ENCODE data around the gene ZNF500.

The ZNF500 gene

DNA sequence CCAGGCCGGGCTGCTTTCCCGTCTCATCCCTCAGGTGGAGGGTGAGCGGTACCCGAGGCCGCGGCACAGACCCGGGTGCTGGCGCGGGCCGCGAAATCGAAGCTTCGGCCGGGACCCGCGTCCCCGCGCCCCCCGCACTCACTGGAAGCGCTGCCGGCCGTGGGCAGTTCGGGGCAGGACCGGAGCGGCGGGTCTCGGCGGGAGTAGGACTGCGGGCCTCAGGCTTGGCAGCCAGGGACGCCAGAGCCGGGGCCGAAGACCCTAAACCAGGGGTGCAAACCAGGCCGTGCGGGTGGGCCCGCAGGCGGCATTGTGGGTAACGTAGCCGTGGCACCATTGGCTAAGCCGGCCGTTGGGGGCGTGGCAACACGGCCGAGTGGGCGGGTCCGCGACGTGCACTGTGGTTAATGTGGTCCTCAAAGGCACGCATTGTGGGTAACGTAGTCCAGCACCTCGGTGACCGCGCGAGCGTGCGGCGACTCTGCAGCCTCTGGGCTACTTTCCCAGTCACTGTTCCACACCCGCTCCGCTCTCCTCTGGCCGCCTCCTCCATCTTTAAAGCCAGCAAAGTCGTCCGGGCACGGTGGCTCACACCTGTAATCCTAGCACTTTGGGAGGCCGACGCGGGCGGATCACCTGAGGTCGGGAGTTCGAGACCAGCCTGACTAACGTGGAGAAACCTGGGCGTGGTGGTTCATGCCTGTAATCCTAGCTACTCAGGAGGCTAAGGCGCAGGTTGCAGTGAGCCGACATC lies at the start of gene ZNF500:
Gene ZNF500, minus strand, starts transcription at position 288 of the 754 bp plus-strand sequence. CDS start 1,184 bp downstream, outside the sequence.
- DNase-seq (ENCODE audit: low read depth), result peak; percentile 98

DNA sequence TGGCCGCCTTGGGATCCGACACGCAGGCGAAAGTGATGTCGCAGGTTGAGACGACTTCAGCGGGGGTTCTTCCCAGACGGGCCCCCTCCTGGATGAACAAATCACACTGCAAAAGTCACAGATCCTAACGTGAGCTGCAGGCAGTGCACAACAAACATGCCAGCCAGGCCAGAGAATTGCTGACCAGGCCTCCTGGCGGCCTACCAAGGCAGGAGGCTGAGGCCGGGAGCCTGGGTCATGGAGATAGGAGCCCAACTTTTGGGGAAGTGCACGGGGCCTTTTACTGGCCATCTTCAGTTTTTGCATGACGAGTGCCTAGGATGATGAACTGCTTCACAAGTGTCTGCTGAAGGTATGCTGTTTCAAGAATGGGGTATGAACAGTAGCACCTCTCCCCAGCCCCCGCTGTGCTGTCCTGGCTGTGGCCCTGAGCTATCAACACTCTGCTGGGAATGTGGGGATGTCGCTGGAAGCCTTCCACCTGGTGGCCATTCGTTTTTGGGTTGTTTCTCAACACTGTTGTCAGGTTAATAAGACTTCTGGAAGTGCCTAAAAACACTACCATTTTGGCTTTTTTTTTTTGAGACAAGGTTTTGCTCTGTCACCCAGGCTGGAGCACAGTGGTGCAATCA lies 47.7 kb upstream of the ZNF500 start:
- DNase-seq (ENCODE audit: low read depth), result no peak

DNA sequence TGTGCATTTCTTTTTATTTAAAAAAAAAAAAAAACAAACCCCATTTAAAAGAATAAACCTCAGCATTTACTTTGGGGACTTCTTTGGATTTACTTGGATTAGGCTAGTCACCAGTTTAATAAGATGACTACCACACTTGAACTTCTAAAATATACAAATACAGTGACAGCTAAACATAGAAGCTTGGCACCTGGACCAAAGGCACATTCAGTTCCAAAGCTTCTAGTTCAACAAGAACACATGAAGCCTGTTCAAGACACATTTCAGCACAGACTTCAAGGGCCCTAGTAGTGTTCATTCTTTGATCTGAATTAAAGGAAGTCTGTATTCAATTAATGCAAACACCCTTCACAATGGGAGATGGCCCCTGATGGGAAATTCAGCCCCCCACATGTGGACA lies 47.1 kb upstream of the ZNF500 start:
- no peak for DNase-seq (ENCODE audit: low read depth)

DNA sequence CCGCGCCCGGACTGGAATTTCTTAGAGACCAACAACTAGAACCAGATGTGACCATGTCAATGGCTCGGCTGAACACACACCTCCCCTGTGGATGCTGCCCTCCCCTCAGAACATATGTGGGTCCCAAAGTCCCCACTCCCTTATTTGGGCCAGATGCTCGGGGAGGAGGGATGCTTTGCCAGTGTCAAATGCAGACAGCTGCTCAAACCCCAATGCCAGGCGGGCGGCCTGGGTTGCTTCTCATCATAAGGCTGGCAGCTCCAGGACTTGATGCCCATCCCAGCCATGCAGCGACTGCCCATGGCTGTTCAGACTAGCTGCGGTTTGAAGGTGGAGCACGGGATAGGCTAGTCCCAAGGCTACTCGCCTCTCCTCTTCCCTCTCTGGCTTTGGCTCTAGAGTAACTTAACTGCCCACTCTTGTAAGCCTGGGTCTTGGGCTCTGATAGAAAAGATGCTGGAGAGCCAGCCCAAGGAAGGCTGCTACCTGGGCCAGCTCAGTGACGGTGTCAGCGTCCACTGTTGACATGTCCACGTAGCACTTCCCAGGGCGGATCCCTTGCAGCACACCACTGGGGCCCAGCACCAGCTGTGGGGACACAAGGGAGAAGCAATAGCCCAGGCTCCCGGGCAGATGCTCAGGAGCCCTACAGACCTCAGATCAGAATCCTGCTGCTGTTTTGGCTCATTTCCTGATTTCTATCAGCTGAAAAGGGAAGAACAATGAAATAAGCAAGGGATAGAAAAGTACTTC lies 46.5 kb upstream of the ZNF500 start:
- DNase-seq (ENCODE audit: low read depth), result no peak

DNA sequence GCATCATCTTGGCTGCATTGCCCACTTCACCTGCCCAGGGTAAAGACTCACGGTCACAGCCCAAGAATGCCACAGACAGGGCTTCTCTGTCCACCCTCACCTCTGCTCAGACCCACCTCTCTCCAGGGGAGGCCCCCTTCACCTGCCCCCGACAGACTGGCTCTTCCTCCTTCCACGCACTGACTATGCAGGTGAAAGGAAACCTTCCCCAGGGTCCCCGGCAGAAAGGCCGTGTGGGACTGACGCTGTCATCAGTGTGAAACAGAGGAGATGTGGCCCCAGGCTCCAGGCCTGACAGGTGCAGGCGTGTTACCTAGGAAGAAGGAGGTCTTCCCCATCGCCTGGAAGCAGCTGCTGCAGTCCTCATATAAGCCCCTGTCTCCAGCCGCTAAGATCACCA lies 44.8 kb upstream of the ZNF500 start:
- DNase-seq (ENCODE audit: low read depth), result no peak

DNA sequence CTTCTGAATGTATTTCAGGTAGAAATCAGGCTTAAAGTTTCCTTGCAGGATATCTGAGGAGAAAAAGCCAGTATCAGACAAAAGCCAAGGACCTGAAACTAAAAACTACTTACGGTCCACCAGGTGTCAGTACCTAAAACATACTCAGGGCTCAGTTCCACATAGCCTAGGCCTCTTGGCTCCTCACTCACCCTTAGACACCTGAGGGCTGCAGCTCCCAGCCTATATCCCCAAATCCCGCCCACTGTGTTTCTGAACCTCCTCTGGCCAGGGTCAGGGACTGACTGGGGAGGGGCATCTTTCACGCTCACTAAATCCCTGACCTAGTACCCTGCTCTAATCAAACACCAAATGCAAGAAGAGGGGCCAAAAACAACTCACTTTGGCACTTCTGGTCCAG lies 44.3 kb upstream of the ZNF500 start:
- DNase-seq (ENCODE audit: low read depth), result no peak

DNA sequence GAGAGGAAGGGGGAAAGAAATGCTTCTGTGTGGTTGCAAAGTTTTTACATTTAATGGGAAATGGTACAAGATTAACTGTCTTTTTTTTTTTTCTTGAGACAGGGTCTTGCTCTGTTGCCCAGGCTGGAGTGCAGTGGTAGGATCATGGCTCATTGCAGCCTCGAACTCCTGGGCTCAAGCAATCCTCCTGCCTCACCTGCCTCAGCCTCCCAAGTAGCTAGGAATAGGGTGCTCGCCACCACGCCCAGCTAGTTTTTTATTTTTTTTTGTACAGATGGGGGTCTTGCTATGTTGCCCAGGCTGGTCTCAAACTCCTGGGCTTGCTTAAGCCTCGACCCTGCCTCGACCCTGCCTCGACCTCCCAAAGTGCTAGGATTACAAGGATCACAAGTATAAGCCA lies 39.3 kb upstream of the ZNF500 start:
- DNase-seq (ENCODE audit: low read depth), result no peak

DNA sequence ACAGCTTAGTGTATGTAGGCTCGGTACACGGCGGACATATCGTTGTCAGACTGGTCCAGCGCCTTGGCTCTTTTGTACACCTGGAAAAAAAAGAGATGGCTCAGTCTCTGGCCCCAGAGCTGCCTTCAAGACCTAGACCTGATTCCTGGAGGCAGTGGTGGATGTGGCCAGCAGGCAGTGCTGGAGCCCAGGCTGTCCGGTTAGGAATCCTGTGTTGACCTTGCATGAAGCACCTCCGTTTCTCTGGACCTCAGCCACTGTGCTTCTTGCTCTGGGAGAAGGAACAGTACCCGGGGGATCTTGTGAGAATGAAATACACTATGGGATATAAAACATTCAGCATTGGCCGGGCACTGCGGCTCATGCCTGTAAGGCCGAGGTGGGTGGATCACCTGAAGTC lies 38.3 kb upstream of the ZNF500 start:
- DNase-seq (ENCODE audit: low read depth), result no peak

DNA sequence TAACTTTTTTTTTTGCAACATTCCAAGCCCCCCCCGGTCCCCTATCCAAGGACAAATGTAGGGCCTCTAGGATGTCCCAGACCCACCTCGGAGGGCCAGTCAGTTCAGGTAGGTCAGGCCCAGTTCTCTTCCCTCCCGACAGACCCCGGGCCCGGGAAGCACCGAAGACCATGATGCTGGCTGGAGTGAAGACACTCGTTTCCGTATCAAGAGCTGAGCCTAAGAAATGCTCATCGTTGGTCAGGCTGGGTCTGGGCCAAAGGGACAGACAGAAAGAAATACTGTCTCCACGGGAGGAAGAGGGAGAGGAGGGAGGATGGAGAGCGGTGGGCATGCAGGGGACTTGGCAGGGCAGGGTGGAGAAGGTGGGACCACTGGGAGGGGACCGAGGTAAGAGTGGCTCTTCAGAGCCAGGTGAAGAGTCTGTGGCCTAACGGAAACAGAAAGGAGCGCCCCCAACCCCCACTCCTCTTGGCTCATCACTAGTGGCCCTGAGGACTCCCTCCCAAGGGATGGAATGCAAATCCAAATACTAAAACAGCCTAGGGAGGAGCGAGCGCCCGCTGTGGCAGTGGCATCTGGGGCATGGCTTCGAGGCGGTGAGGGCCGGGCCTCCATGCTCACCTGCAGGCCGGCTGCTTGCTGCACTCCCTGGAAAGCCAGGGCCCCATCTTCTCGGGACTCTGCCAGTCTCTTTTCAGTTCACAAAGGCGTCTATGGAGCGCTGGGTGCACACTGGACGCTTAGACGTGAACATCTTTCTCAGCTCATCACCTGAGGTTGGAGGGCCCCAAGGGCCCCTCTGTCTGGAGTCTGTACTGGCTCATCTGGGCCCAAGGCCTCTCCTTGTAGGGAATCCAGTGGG lies 37.2 kb upstream of the ZNF500 start:
- no peak for DNase-seq (ENCODE audit: low read depth)

DNA sequence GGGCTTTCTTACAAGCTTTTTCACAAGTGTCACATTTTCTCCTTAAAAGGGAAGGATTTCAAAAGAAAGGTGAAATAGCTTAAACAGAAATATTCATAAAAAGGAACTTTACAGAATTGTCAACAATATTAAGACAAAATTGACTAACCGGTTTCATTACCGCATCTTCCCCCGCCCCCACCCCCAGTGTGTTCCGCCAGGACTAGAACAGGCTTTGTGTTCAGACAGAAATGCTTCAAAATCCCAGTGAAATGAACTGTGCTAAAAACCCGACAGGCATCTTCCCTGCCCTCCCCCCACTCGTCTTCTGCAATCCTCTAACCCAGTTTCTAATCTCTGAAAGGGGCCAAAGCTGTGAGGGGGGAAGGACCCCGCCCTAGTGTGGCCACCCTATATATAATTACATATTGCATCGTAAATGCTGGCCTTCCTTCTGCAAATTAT lies 36.5 kb upstream of the ZNF500 start:
- no peak for DNase-seq (ENCODE audit: low read depth)

DNA sequence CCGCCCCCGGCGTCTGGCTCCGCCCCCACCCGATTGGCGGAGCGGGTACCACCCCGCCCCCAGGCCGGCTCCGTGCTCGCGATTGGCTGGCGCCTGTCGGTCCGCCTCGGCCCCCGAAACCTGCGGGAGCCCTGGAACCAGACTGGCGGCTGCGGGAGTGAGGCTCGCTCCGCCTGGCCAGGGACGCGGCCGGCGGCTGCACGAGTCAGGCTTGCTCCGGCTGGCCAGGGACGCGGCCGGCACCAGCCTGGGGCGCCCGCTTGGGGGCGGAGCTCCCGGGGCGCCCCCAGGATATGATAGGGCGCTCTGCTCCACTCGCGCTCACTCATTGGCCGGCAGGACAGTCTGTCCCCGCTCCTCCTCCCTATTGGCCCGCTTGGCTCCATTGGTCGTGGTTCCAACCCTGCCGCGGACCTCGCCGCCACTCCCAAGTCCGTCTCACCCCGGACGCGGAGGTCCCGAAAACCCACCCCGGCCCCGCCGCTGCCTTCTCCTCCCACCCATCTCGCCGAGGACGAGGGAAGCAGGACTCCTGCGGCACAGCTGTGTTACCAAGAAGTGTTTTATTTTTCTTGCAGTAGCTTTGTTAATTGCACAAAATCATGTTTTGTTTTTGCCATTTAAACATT lies 35.8 kb upstream of the ZNF500 start:
- DNase-seq (ENCODE audit: low read depth), result peak; percentile 84

DNA sequence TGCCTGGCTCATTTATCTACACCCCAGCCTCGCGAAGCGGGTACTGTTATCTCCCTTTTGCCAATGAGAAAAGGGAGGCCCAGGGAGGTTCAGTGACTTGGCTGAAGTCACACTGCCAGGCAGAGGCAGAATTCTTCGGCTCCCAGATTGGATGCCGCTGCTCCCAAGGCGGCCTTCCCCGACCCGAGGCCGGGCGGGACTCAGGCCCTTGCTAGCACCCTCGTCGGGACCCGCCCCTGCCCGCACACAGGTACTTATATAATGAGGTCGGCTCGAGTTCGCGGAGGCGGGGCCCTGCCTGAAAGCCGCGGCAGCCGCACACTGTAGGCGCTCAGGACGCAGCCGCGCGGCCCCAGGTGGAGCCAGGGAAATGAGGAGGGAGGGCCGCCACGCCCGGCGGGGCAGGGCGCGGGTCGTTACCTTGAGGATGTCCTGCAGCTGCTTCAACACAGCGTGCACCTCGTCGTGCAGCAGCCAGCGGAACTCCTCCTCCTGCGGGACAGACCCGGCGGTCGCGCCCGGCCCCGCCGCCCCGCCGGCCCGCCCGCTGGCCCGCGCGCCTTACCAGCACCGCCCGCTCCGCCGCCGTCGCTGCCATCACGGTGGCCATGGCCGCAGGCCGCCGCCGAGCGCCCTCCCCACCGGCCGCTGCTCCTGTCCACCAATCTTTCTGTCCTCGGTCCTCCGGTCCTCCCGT lies 35.1 kb upstream of the ZNF500 start, which contains the start of gene ROGDI:
Gene ROGDI, minus strand, starts transcription at position 672 of the 697 bp plus-strand sequence. Its CDS starts 62 bp downstream, at position 610.
- DNase-seq (ENCODE audit: low read depth), result peak; percentile 64

DNA sequence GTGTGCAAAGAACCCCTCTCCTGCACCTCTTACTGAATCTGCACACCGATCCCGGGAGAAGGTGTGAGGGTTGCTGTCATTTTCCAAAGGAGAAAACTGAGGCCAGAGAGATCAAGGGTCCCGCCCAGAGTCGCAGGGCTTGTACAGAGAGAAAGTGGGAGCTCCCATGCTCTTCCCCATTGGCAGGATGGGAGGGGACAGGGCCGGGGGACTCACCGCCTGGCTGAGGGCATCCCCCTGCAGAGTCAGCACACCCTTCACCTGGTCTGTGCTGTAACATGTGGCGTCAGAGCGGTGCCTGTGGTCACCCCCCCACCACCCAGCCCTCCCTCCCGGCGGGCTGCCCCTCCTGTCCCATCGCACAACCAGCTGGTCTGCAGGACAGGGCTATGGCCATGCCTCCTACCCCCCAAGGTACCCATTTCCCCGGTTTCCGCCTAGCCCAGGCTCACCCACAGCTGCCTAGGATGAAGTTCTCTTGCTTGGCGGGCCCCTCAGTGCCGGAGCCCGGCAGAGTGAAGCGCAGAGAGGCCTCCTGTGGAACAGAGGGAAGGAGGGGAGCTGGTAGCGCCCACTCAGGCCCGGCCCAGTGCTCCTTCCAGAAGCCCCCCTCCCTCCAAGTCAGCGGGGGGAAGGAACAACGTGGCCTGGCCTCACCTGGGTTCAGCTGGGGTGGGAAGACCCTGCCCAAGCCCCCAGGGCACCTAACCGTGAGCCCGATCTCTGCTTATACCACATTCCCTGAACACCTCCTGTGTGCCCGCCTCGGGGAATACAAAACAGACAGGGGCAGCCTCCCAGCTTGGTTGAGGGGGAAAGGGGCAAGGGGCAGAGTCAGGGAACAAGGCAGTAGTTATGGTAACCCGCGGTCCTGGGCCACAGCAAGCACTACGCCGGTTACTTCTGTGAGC lies 34.3 kb upstream of the ZNF500 start:
- no peak for DNase-seq (ENCODE audit: low read depth)

DNA sequence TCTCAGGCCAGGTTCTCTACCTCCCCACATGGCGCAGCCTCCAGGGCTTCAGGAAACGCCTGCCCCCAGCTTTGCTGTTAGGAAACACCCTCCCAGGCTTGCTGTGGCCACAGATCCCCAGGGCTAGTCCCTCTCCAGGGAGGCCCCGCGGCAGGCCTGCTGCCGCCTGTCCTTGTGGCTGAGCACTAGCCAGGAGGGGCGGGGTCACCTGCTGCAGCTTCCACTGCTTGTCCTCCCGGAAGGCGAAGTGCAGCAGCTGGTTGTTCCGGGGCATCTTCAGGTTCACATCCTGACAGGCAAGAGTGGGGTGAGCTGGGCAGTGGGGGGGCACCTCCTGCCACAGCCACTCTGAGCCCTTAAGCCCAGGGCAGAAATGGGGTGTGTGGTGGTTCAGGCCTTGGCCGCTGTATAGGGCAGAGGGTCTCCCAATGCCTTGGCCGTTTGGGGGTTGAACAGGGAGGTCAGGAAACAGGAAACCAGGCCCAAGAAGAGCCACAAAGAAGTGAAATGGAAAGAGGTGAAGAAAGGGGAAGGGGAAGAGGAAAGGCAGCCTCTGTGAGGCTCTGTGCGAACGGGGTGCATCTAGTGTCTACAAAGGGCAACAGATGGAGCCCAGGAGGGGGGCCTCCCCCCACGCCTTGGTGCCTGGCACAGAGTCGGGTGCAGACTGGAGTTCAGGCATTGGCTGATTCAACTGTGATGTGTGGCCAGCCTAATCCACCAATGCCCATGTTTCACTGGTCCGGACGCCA lies 33.5 kb upstream of the ZNF500 start:
- no peak for DNase-seq (ENCODE audit: low read depth)

DNA sequence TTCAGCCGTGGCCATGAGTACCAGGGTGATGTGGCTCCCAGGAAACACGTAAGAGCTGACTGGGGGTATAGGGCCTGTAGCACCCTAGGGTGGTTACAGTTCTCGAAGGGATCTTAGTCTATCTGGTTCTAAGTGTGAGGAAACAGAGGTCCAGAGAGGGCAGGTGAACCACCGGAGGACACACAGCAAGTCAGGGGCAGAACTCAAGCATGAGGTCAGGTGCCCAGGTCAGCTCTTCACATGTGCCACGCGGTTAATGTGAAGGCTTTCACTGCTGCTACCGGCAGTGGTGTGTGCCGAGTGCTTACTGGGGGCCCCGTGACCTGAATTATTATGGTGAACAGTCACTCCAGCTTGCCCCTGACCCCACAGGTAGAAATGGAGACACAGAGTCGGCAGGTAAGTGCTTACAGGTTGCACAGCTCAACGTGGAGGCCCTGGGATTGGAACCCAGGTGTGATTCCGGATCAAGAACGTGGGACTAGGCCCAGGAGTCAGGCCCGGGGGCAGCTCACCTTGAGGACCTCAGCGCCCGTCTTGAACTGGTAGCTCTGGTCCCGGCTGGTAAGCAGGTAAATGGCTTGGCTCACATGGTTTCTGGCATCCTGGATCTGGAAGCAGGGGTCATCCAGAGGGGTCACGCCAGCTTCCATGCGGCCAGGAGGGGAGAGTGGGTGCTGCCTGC lies 32.4 kb upstream of the ZNF500 start:
- no peak for DNase-seq (ENCODE audit: low read depth)

DNA sequence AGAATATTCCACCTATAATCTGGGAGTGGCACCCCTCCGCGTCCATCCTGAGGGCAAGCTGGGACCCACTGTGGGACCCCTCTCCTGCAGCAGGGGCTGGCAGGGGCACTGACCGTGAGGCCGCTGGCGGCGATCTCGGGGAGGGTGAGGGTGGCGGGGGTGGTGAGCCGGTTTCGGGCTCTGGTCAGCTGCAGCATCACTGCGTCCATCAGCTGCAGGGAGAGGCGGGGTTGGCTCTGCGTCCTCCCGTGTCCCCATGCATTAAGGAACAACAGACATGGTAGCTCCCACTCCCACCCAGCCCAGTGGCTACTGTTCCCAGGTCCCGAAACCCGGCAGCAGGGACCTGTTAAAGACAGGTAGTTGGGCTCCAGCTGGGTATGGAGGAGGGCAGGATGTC lies 31.5 kb upstream of the ZNF500 start:
- DNase-seq (ENCODE audit: low read depth), result no peak

DNA sequence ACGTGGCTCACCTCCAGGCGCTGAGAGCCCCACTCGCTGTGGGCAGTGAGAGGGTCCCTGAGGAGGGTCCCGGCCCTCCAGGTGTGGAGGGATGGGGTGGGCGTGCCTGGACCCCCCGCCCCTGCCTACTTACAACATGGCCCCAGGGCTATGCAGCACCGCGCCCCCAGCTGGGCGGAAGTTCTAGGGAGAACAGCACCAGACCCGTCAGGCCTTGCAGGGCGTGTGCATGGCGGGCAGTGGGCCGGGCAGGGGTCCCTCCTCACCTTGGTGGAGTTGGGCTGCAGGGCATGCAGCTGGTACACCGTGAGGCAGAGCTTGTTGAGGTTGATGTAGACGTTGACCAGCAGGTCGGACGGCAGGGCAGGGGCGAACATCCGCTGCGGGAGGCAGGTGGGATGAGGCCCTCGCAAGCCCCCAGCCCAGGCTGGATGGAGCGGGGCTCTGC lies 30.9 kb upstream of the ZNF500 start:
- no peak for DNase-seq (ENCODE audit: low read depth)

All from stimulated activated CD8-positive, alpha-beta memory T cell treated with anti-CD3 and anti-CD28 coated beads, Interleukin-4, amount 100 ng/mL, for 24 hours (primary cell).